Testis (tissue), 2 donors: ENCODE measurements around the gene BMP4.

Source experiments
- CTCF ChIP-seq, 3 experiments: fragments of 450-650 bp in 2 of 3; fragments of 200-600 bp in 1 of 3; sonication (generic) in 1 of 3; IDR thresholded peaks; one replicate each; pipeline ENCODE4 v1.5.1; 2016 to 2019; ENCODE audit warnings: antibody characterized with exemption in 3 of 3, mild to moderate bottlenecking in 2 of 3, moderate library complexity in 1 of 3
- POLR2A ChIP-seq: fragments of 450-650 bp; IDR thresholded peaks from one replicate; pipeline ENCODE4 v1.6.1; 2017; ENCODE audit warnings: antibody characterized with exemption, mild to moderate bottlenecking, moderate library complexity

- TF ChIP-seq POLR2A (no peak), CTCF (IDR thresholded peaks at IDR 0.05) (peak in 1 of 3 experiments; percentile 45)
Measured at GRCh38 chr14:53963320-53964227, 6.9 kb upstream of the BMP4 start.
